ENCODE measurements around the gene SAP30BP. TPM values are rescaled to one million over a fixed set of nuclear protein-coding genes. Genes with fewer than 3 reads are reported as not detected.

Gene SAP30BP
- total and polyA plus RNA-seq, 2 of the 8 experiments (the other 6 are each of a cell fraction or from before 2014, with no cell fraction given), result 63.3 to 79.9 TPM

DNA sequence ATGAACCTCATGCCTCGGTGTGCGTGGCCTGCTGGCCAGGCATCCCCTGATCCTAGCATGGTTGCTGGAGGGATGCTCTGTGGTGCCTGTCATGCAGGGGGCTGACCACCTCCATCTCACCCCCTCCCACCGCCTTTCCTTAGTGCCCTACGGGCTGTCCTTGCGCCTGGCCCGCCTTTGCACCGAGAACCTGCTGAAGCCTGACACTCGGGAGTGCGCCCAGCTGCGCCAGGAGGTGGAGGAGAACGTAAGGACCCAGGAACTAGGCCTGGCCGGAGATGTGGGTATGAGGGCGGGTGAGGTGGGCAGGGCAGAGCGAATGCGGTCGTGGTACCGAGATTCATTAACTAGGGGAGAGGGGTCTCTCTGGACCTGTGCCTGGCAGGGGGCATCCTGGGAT is 73.1 kb downstream of the SAP30BP start (continued):
- TF ChIP-seq, protein P1, sequence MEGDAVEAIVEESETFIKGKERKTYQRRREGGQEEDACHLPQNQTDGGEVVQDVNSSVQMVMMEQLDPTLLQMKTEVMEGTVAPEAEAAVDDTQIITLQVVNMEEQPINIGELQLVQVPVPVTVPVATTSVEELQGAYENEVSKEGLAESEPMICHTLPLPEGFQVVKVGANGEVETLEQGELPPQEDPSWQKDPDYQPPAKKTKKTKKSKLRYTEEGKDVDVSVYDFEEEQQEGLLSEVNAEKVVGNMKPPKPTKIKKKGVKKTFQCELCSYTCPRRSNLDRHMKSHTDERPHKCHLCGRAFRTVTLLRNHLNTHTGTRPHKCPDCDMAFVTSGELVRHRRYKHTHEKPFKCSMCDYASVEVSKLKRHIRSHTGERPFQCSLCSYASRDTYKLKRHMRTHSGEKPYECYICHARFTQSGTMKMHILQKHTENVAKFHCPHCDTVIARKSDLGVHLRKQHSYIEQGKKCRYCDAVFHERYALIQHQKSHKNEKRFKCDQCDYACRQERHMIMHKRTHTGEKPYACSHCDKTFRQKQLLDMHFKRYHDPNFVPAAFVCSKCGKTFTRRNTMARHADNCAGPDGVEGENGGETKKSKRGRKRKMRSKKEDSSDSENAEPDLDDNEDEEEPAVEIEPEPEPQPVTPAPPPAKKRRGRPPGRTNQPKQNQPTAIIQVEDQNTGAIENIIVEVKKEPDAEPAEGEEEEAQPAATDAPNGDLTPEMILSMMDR (IDR thresholded peaks at IDR 0.05; ENCODE audit: control extremely low read depth in 1 of 3, insufficient read depth in 1 of 3, low read depth in 1 of 3, low read length in 3 of 3), result no peak
- TF ChIP-seq PHF8 (conservative IDR thresholded peaks at IDR 0.05; ENCODE audit: low read depth, low read length) (no peak), SIN3A (conservative IDR thresholded peaks at IDR 0.05 in 1 of 2, IDR thresholded peaks at IDR 0.05 in 1 of 2; ENCODE audit: low read depth in 1 of 2, low read length in 2 of 2) (no peak), NANOG (IDR thresholded peaks at IDR 0.05; ENCODE audit: insufficient read depth, low read depth, low read length, poor library complexity, severe bottlenecking) (no peak)
- TF ChIP-seq, protein P2, sequence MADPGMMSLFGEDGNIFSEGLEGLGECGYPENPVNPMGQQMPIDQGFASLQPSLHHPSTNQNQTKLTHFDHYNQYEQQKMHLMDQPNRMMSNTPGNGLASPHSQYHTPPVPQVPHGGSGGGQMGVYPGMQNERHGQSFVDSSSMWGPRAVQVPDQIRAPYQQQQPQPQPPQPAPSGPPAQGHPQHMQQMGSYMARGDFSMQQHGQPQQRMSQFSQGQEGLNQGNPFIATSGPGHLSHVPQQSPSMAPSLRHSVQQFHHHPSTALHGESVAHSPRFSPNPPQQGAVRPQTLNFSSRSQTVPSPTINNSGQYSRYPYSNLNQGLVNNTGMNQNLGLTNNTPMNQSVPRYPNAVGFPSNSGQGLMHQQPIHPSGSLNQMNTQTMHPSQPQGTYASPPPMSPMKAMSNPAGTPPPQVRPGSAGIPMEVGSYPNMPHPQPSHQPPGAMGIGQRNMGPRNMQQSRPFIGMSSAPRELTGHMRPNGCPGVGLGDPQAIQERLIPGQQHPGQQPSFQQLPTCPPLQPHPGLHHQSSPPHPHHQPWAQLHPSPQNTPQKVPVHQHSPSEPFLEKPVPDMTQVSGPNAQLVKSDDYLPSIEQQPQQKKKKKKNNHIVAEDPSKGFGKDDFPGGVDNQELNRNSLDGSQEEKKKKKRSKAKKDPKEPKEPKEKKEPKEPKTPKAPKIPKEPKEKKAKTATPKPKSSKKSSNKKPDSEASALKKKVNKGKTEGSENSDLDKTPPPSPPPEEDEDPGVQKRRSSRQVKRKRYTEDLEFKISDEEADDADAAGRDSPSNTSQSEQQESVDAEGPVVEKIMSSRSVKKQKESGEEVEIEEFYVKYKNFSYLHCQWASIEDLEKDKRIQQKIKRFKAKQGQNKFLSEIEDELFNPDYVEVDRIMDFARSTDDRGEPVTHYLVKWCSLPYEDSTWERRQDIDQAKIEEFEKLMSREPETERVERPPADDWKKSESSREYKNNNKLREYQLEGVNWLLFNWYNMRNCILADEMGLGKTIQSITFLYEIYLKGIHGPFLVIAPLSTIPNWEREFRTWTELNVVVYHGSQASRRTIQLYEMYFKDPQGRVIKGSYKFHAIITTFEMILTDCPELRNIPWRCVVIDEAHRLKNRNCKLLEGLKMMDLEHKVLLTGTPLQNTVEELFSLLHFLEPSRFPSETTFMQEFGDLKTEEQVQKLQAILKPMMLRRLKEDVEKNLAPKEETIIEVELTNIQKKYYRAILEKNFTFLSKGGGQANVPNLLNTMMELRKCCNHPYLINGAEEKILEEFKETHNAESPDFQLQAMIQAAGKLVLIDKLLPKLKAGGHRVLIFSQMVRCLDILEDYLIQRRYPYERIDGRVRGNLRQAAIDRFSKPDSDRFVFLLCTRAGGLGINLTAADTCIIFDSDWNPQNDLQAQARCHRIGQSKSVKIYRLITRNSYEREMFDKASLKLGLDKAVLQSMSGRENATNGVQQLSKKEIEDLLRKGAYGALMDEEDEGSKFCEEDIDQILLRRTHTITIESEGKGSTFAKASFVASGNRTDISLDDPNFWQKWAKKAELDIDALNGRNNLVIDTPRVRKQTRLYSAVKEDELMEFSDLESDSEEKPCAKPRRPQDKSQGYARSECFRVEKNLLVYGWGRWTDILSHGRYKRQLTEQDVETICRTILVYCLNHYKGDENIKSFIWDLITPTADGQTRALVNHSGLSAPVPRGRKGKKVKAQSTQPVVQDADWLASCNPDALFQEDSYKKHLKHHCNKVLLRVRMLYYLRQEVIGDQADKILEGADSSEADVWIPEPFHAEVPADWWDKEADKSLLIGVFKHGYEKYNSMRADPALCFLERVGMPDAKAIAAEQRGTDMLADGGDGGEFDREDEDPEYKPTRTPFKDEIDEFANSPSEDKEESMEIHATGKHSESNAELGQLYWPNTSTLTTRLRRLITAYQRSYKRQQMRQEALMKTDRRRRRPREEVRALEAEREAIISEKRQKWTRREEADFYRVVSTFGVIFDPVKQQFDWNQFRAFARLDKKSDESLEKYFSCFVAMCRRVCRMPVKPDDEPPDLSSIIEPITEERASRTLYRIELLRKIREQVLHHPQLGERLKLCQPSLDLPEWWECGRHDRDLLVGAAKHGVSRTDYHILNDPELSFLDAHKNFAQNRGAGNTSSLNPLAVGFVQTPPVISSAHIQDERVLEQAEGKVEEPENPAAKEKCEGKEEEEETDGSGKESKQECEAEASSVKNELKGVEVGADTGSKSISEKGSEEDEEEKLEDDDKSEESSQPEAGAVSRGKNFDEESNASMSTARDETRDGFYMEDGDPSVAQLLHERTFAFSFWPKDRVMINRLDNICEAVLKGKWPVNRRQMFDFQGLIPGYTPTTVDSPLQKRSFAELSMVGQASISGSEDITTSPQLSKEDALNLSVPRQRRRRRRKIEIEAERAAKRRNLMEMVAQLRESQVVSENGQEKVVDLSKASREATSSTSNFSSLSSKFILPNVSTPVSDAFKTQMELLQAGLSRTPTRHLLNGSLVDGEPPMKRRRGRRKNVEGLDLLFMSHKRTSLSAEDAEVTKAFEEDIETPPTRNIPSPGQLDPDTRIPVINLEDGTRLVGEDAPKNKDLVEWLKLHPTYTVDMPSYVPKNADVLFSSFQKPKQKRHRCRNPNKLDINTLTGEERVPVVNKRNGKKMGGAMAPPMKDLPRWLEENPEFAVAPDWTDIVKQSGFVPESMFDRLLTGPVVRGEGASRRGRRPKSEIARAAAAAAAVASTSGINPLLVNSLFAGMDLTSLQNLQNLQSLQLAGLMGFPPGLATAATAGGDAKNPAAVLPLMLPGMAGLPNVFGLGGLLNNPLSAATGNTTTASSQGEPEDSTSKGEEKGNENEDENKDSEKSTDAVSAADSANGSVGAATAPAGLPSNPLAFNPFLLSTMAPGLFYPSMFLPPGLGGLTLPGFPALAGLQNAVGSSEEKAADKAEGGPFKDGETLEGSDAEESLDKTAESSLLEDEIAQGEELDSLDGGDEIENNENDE (IDR thresholded peaks at IDR 0.05; ENCODE audit: insufficient replicate concordance, low read length), result no peak

All from H1 (cell line).